Measurements from ENCODE around the gene FADS3. TPM values are rescaled to one million over a fixed set of nuclear protein-coding genes. Genes with fewer than 3 reads are reported as not detected.

FADS3 gene
- polyA plus RNA-seq, 4 donors, result 5.3 to 17.9 (median 6.0) TPM

GRCh38 chr11:61873588-61874376, 17.6 kb downstream of the FADS3 start:
- Histone ChIP-seq H3K4me1 (ENCODE audit: control insufficient read depth in 3 of 3, insufficient read depth in 2 of 3, low read depth in 1 of 3, low read length in 2 of 3) (peaks cover 0 to 23% (median 0%) of the 10 kb centered on the region in 3 donors), H3K27me3 (ENCODE audit: control insufficient read depth in 3 of 3, insufficient read depth in 3 of 3, low read length in 3 of 3) (peaks cover 0 to 15% (median 0%) of the 10 kb centered on the region in 3 donors), H3K4me3 (ENCODE audit: low read depth in 1 of 3, low read length in 3 of 3) (no peak overlapping the region), H3K9me3 (ENCODE audit: control insufficient read depth in 2 of 2, insufficient read depth in 1 of 2, low read depth in 1 of 2, low read length in 1 of 2) (no peaks in the 10 kb centered on the region), H3K36me3 (ENCODE audit: control insufficient read depth in 3 of 3, insufficient read depth in 2 of 3, low read depth in 1 of 3, low read length in 3 of 3) (peaks cover 0 to 4% (median 2%) of the 10 kb centered on the region in 3 donors), H3K27ac (ENCODE audit: low read depth in 1 of 3, low read length in 2 of 3) (no peak overlapping the region)
- DNase-seq, result no peak
- FAIRE-seq, result no peak
- WGBS, 3 donors, result 86 to 93% (median 89%) methylated on average over 13 to 16 of the region's 16 CpGs

- FAIRE-seq, result no peak
- H3K27me3 ChIP-seq (ENCODE audit: control insufficient read depth in 3 of 3, insufficient read depth in 3 of 3, low read length in 3 of 3), result peaks cover 0 to 15% (median 0%) of the 10 kb centered on the region in 3 donors
- no peak for DNase-seq
- no peak overlapping the region for H3K27ac ChIP-seq (ENCODE audit: low read depth in 1 of 3, low read length in 2 of 3)
- H3K36me3 ChIP-seq (ENCODE audit: control insufficient read depth in 3 of 3, insufficient read depth in 2 of 3, low read depth in 1 of 3, low read length in 3 of 3), result peaks cover 0 to 2% (median 0%) of the 10 kb centered on the region in 3 donors
- 91 to 98% (median 93%) methylated on average over 18 to 20 of the region's 20 CpGs for WGBS, 3 donors
- no peak overlapping the region for H3K4me3 ChIP-seq (ENCODE audit: low read depth in 1 of 3, low read length in 3 of 3)
- H3K9me3 ChIP-seq (ENCODE audit: control insufficient read depth in 2 of 2, insufficient read depth in 1 of 2, low read depth in 1 of 2, low read length in 1 of 2), result no peaks in the 10 kb centered on the region
- peaks cover 0 to 25% (median 0%) of the 10 kb centered on the region in 3 donors for H3K4me1 ChIP-seq (ENCODE audit: control insufficient read depth in 3 of 3, insufficient read depth in 2 of 3, low read depth in 1 of 3, low read length in 2 of 3)
These were observed 18.3 kb downstream of the FADS3 start for GRCh38 chr11:61872935-61873565.

GRCh38 chr11:61871158-61871597, 20.2 kb downstream of the FADS3 start:
- DNase-seq, result peak; percentile 62 to 79
- WGBS, 3 donors, result 2 to 5% (median 3%) methylated on average over 24 of the region's 24 CpGs
- Histone ChIP-seq H3K9me3 (ENCODE audit: control insufficient read depth in 2 of 2, insufficient read depth in 1 of 2, low read depth in 1 of 2, low read length in 1 of 2) (no peaks in the 10 kb centered on the region), H3K27ac (ENCODE audit: low read depth in 1 of 3, low read length in 2 of 3) (no peak overlapping the region), H3K4me3 (ENCODE audit: low read depth in 1 of 3, low read length in 3 of 3) (no peak overlapping the region), H3K27me3 (ENCODE audit: control insufficient read depth in 3 of 3, insufficient read depth in 3 of 3, low read length in 3 of 3) (peaks cover 0 to 15% (median 0%) of the 10 kb centered on the region in 3 donors), H3K36me3 (ENCODE audit: control insufficient read depth in 3 of 3, insufficient read depth in 2 of 3, low read depth in 1 of 3, low read length in 3 of 3) (peaks cover 0 to 2% (median 0%) of the 10 kb centered on the region in 3 donors), H3K4me1 (ENCODE audit: control insufficient read depth in 3 of 3, insufficient read depth in 2 of 3, low read depth in 1 of 3, low read length in 2 of 3) (peaks cover 0 to 25% (median 0%) of the 10 kb centered on the region in 3 donors)
- no peak for FAIRE-seq

GRCh38 chr11:61870541-61871031, 20.8 kb downstream of the FADS3 start:
- Histone ChIP-seq H3K27ac (ENCODE audit: low read depth in 1 of 3, low read length in 2 of 3) (no peak overlapping the region), H3K36me3 (ENCODE audit: control insufficient read depth in 3 of 3, insufficient read depth in 2 of 3, low read depth in 1 of 3, low read length in 3 of 3) (peaks cover 0 to 5% (median 0%) of the 10 kb centered on the region in 3 donors), H3K27me3 (ENCODE audit: control insufficient read depth in 3 of 3, insufficient read depth in 3 of 3, low read length in 3 of 3) (peaks cover 0 to 15% (median 0%) of the 10 kb centered on the region in 3 donors), H3K4me1 (ENCODE audit: control insufficient read depth in 3 of 3, insufficient read depth in 2 of 3, low read depth in 1 of 3, low read length in 2 of 3) (peaks cover 0 to 25% (median 0%) of the 10 kb centered on the region in 3 donors), H3K9me3 (ENCODE audit: control insufficient read depth in 2 of 2, insufficient read depth in 1 of 2, low read depth in 1 of 2, low read length in 1 of 2) (no peaks in the 10 kb centered on the region), H3K4me3 (ENCODE audit: low read depth in 1 of 3, low read length in 3 of 3) (no peak overlapping the region)
- 44 to 50% (median 49%) methylated on average over 10 of the region's 10 CpGs for WGBS, 3 donors
- FAIRE-seq, result no peak
- no peak for DNase-seq

- Histone ChIP-seq H3K27me3 (ENCODE audit: control insufficient read depth in 3 of 3, insufficient read depth in 3 of 3, low read length in 3 of 3) (peaks cover 0 to 15% (median 0%) of the 10 kb centered on the region in 3 donors), H3K4me3 (ENCODE audit: low read depth in 1 of 3, low read length in 3 of 3) (no peak overlapping the region), H3K9me3 (ENCODE audit: control insufficient read depth in 2 of 2, insufficient read depth in 1 of 2, low read depth in 1 of 2, low read length in 1 of 2) (no peaks in the 10 kb centered on the region), H3K27ac (ENCODE audit: low read depth in 1 of 3, low read length in 2 of 3) (no peak overlapping the region), H3K36me3 (ENCODE audit: control insufficient read depth in 3 of 3, insufficient read depth in 2 of 3, low read depth in 1 of 3, low read length in 3 of 3) (peaks cover 0 to 10% (median 3%) of the 10 kb centered on the region in 3 donors), H3K4me1 (ENCODE audit: control insufficient read depth in 3 of 3, insufficient read depth in 2 of 3, low read depth in 1 of 3, low read length in 2 of 3) (peaks cover 0 to 25% (median 0%) of the 10 kb centered on the region in 3 donors)
- DNase-seq, result peak in 1 of 2 donors; percentile 33
- WGBS, 3 donors, result 71 to 72% (median 71%) methylated on average over 21 of the region's 21 CpGs
- no peak for FAIRE-seq
These were observed 21.5 kb downstream of the FADS3 start for GRCh38 chr11:61869708-61870451.

GRCh38 chr11:61869429-61869707, 22.0 kb downstream of the FADS3 start:
- WGBS, 3 donors, result 43 to 66% (median 64%) methylated on average over 4 of the region's 4 CpGs
- Histone ChIP-seq H3K27me3 (ENCODE audit: control insufficient read depth in 3 of 3, insufficient read depth in 3 of 3, low read length in 3 of 3) (peaks cover 0 to 15% (median 0%) of the 10 kb centered on the region in 3 donors), H3K36me3 (ENCODE audit: control insufficient read depth in 3 of 3, insufficient read depth in 2 of 3, low read depth in 1 of 3, low read length in 3 of 3) (peaks cover 0 to 13% (median 4%) of the 10 kb centered on the region in 3 donors), H3K27ac (ENCODE audit: low read depth in 1 of 3, low read length in 2 of 3) (no peak overlapping the region), H3K9me3 (ENCODE audit: control insufficient read depth in 2 of 2, insufficient read depth in 1 of 2, low read depth in 1 of 2, low read length in 1 of 2) (no peaks in the 10 kb centered on the region), H3K4me3 (ENCODE audit: low read depth in 1 of 3, low read length in 3 of 3) (no peak overlapping the region), H3K4me1 (ENCODE audit: control insufficient read depth in 3 of 3, insufficient read depth in 2 of 3, low read depth in 1 of 3, low read length in 2 of 3) (peaks cover 0 to 25% (median 0%) of the 10 kb centered on the region in 3 donors)
- FAIRE-seq (no peak), DNase-seq (peak in 1 of 2 donors; percentile 14)

GRCh38 chr11:61868571-61869428, 22.5 kb downstream of the FADS3 start:
- no peaks in the 10 kb centered on the region for H3K9me3 ChIP-seq (ENCODE audit: control insufficient read depth in 2 of 2, insufficient read depth in 1 of 2, low read depth in 1 of 2, low read length in 1 of 2)
- peaks cover 0 to 15% (median 0%) of the 10 kb centered on the region in 3 donors for H3K27me3 ChIP-seq (ENCODE audit: control insufficient read depth in 3 of 3, insufficient read depth in 3 of 3, low read length in 3 of 3)
- WGBS, 3 donors, result 80 to 82% (median 81%) methylated on average over 12 to 14 of the region's 14 CpGs
- H3K27ac ChIP-seq (ENCODE audit: low read depth in 1 of 3, low read length in 2 of 3), result no peak overlapping the region
- peaks cover 0 to 16% (median 4%) of the 10 kb centered on the region in 3 donors for H3K36me3 ChIP-seq (ENCODE audit: control insufficient read depth in 3 of 3, insufficient read depth in 2 of 3, low read depth in 1 of 3, low read length in 3 of 3)
- no peak overlapping the region for H3K4me3 ChIP-seq (ENCODE audit: low read depth in 1 of 3, low read length in 3 of 3)
- peaks cover 0 to 25% (median 0%) of the 10 kb centered on the region in 3 donors for H3K4me1 ChIP-seq (ENCODE audit: control insufficient read depth in 3 of 3, insufficient read depth in 2 of 3, low read depth in 1 of 3, low read length in 2 of 3)
- DNase-seq (no peak), FAIRE-seq (no peak)
